ENCODE measurements around the gene CDH26.

The CDH26 gene

GRCh38 chr20:59985864-59986263, 27.6 kb downstream of the CDH26 start:
- TF ChIP-seq CTCF (conservative IDR thresholded peaks at IDR 0.05): peak; percentile 16; the same call in 1 of the 2 replicates
- no peak for TF ChIP-seq ZFX (IDR thresholded peaks at IDR 0.05)
- H3K27ac ChIP-seq: no peak overlapping the region

- no peak overlapping the region for H3K27ac ChIP-seq
- TF ChIP-seq ZFX (IDR thresholded peaks at IDR 0.05) (no peak), CTCF (conservative IDR thresholded peaks at IDR 0.05) (no peak)
These were observed 28.9 kb downstream of the CDH26 start for GRCh38 chr20:59987135-59987534.

GRCh38 chr20:59988141-59988540, 29.9 kb downstream of the CDH26 start:
- H3K27ac ChIP-seq: 0 out of 2 replicates have a peak overlapping the region, but pooled peaks have one; percentile 1
- TF ChIP-seq ZFX (IDR thresholded peaks at IDR 0.05) (no peak), CTCF (conservative IDR thresholded peaks at IDR 0.05) (no peak)

GRCh38 chr20:59992526-59993084, 34.4 kb downstream of the CDH26 start:
- H3K27ac ChIP-seq: no peak overlapping the region
- TF ChIP-seq CTCF (conservative IDR thresholded peaks at IDR 0.05) (no peak; the same call in 1 of the 2 replicates), ZFX (IDR thresholded peaks at IDR 0.05) (no peak)

GRCh38 chr20:59993736-59994430, 35.7 kb downstream of the CDH26 start:
- TF ChIP-seq CTCF (conservative IDR thresholded peaks at IDR 0.05): no peak
- TF ChIP-seq ZFX (IDR thresholded peaks at IDR 0.05): no peak
- H3K27ac ChIP-seq: no peak overlapping the region

GRCh38 chr20:59994697-59995122, 36.5 kb downstream of the CDH26 start:
- no peak overlapping the region for H3K27ac ChIP-seq
- no peak for TF ChIP-seq ZFX (IDR thresholded peaks at IDR 0.05)
- no peak for TF ChIP-seq CTCF (conservative IDR thresholded peaks at IDR 0.05)

- TF ChIP-seq CTCF (conservative IDR thresholded peaks at IDR 0.05): no peak
- TF ChIP-seq ZFX (IDR thresholded peaks at IDR 0.05): no peak
- H3K27ac ChIP-seq: no peak overlapping the region
These were observed 37.9 kb downstream of the CDH26 start for GRCh38 chr20:59996108-59996507.

Data from C4-2B (cell line).